ENCODE results near the gene CAMK2N2.
A peak's percentile ranks its signal among the peaks of the same experiment; 100 is the strongest.

CAMK2N2 gene

DNA sequence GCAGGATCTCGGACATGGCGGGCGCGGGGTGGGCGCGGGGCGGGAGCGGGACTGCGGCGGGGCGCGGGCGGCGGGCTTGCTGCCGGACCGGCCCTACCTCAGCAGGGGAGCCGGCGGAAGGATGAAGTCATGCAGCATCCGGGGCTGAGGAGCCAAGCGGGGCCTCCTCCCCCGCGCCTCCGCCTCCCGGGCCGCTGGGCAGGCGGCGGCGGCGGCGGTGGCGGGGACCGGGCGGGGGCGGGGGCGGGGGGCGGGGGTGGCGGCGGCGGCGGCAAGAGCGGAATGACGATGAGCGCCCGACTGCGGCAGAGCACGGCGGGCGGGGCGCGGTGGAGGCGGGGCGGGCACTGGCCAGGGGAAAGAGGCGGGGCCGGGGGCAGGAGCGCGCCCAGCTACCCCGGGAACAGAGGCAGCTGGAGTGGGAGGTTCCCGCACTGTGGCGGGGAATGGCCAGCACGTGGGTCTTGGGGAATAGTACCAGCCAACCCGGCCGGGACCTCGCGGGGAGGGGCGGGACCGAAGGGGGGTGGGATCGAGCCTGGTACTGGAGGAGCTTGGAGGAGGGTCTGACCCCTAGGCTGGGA is at the start of gene CAMK2N2:
TSS of gene CAMK2N2 (minus strand) at position 284 of the 584 bp plus-strand sequence. CDS start at position 16, 268 bp downstream.
- TF ChIP-seq, protein P1, sequence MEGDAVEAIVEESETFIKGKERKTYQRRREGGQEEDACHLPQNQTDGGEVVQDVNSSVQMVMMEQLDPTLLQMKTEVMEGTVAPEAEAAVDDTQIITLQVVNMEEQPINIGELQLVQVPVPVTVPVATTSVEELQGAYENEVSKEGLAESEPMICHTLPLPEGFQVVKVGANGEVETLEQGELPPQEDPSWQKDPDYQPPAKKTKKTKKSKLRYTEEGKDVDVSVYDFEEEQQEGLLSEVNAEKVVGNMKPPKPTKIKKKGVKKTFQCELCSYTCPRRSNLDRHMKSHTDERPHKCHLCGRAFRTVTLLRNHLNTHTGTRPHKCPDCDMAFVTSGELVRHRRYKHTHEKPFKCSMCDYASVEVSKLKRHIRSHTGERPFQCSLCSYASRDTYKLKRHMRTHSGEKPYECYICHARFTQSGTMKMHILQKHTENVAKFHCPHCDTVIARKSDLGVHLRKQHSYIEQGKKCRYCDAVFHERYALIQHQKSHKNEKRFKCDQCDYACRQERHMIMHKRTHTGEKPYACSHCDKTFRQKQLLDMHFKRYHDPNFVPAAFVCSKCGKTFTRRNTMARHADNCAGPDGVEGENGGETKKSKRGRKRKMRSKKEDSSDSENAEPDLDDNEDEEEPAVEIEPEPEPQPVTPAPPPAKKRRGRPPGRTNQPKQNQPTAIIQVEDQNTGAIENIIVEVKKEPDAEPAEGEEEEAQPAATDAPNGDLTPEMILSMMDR (IDR thresholded peaks at IDR 0.05; ENCODE audit: extremely low read depth, insufficient read depth, missing control alignments) = no peak
- in situ Hi-C loops (cut with MboI; ENCODE audit: low pct_unique_long_range_greater_than_20kb, low sequenced_read_pairs, unreplicated experiment) = no loop called here
- peak; percentile 91 for DNase-seq (ENCODE audit: low spot score)

DNA sequence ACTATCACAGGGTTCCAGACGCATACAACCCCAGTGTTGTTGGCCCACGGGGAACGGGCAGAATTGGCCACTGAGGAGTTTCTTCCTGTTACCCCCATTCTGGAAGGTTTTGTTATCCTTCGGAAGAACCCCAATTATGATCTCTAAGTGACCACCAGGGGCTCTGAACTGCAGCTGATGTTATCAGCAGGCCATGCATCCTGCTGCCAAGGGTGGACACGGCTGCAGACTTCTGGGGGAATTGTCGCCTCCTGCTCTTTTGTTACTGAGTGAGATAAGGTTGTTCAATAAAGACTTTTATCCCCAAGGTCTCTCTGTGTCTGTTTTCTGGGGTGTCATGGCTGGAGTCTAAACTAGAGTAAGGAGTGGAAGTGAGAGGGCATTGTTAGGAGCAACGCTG is 47.4 kb upstream of the CAMK2N2 start:
- TF ChIP-seq, protein P1 (IDR thresholded peaks at IDR 0.05; ENCODE audit: extremely low read depth, insufficient read depth, missing control alignments) = no peak
- in situ Hi-C loops (cut with MboI; ENCODE audit: low pct_unique_long_range_greater_than_20kb, low sequenced_read_pairs, unreplicated experiment) = no loop called here

DNA sequence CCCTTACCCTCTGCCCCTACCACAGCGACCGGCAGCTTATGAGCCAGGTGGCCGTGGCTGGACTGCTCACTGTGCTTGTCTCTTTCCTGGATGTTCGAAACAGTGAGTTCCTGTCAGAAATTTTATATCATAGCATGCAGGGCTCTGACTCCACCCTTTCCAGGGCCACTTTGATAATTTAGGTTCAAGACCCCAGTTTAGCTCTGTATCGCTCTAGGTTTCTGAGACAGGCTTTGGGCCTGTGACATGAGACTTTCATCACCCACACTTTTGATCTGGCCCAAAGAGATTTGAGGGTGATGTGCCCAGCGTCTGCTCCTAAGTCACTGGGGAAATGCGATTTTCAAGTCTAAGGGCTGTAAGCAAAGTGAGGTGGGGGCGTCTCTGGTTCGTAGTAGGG is 46.6 kb upstream of the CAMK2N2 start:
- in situ Hi-C loops (cut with MboI; ENCODE audit: low pct_unique_long_range_greater_than_20kb, low sequenced_read_pairs, unreplicated experiment) = no loop called here
- DNase-seq (ENCODE audit: low spot score) = no peak
- TF ChIP-seq, protein P1 (IDR thresholded peaks at IDR 0.05; ENCODE audit: extremely low read depth, insufficient read depth, missing control alignments) = no peak

More for the DNA sequence above, 47.4 kb upstream of the CAMK2N2 start:
- no peak for DNase-seq (ENCODE audit: low spot score)

DNA sequence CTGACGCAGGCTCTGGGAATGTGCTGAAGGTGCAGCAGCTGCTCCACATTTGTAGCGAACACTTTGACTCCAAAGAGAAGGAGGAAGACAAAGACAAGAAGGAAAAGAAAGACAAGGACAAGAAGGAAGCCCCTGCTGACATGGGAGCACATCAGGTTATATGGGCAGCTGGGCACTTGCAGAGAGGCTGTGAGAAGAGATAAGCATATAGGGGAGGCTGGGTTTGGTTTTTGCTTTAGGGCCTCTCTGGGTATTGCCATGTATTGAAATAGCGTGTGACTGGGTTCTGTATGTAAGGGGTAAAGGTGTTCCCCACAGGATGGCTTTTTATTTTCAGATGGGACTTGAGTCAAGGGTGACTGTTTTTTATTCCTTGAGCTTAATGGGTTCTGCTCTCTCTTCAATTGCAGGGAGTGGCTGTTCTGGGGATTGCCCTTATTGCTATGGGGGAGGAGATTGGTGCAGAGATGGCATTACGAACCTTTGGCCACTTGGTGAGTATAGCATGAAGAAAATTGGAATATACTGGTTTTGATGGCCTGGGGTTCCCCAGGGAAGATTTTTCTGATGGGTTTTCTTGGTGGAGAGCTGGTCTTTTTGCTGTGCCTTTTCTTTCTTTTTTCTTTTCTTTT is 45.1 kb upstream of the CAMK2N2 start:
- DNase-seq (ENCODE audit: low spot score) = no peak
- in situ Hi-C loops (cut with MboI; ENCODE audit: low pct_unique_long_range_greater_than_20kb, low sequenced_read_pairs, unreplicated experiment) = no loop called here
- TF ChIP-seq, protein P1 (IDR thresholded peaks at IDR 0.05; ENCODE audit: extremely low read depth, insufficient read depth, missing control alignments) = no peak

DNA sequence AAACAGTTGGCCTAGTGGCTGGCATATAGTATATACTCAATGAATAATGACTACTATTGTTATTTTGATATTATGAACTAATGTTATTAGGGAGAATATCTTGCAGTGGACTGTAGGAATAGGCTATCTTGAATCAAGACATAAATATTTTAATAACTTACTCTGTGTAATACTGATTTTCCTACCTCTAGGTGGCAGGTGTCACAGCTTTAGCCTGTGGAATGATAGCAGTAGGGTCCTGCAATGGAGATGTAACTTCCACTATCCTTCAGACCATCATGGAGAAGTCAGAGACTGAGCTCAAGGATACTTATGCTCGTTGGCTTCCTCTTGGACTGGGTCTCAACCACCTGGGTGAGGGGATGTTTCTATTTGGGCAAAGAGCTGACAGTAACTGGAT is 44.2 kb upstream of the CAMK2N2 start:
- in situ Hi-C loops (cut with MboI; ENCODE audit: low pct_unique_long_range_greater_than_20kb, low sequenced_read_pairs, unreplicated experiment) = no loop called here
- TF ChIP-seq, protein P1 (IDR thresholded peaks at IDR 0.05; ENCODE audit: extremely low read depth, insufficient read depth, missing control alignments) = peak; percentile 15
- no peak for DNase-seq (ENCODE audit: low spot score)

DNA sequence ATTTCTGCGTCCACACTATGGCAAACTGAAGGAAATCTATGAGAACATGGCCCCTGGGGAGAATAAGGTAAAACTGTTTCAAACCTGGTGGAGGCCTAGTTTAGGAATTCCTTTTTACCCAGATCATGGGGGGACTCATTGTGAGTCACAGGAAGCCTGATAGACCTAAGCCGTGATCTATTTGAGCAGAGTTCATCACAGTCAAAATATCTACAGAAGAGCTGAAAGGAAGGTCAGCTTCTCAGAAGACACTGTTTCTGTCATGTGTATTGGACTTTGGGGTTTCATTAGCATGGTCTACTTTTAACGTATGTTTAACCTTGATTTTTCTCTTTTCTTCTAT is 39.0 kb upstream of the CAMK2N2 start:
- no peak for DNase-seq (ENCODE audit: low spot score)
- TF ChIP-seq, protein P1 (IDR thresholded peaks at IDR 0.05; ENCODE audit: extremely low read depth, insufficient read depth, missing control alignments) = no peak
- in situ Hi-C loops (cut with MboI; ENCODE audit: low pct_unique_long_range_greater_than_20kb, low sequenced_read_pairs, unreplicated experiment) = no loop called here

All from GM13977 (cell line).